Ishikawa (cell line): ENCODE data around the gene NOTCH3.

Experiments used
- CEBPB ChIP-seq: IDR thresholded peaks from 2 replicates; pipeline ENCODE4 v1.6.1; 2012
- CREB1 ChIP-seq: IDR thresholded peaks from 2 replicates; pipeline ENCODE4 v1.6.1; 2012; ENCODE audit warnings: low read depth
- EGR1 ChIP-seq: IDR thresholded peaks from 2 replicates; pipeline ENCODE4 v1.6.1; 2012
- EP300 ChIP-seq: IDR thresholded peaks from 2 replicates; pipeline ENCODE4 v1.6.1; 2012; ENCODE audit warnings: borderline replicate concordance
- FOXM1 ChIP-seq: IDR thresholded peaks from 2 replicates; pipeline ENCODE4 v1.6.1; 2012; ENCODE audit warnings: low read depth, borderline replicate concordance
- MAX ChIP-seq: IDR thresholded peaks from 2 replicates; pipeline ENCODE4 v1.6.1; 2012
- NFIC ChIP-seq: IDR thresholded peaks from 2 replicates; pipeline ENCODE4 v1.6.1; 2012
- RAD21 ChIP-seq: IDR thresholded peaks from 2 replicates; pipeline ENCODE4 v1.6.1; 2012; ENCODE audit warnings: low read depth
- REST ChIP-seq: IDR thresholded peaks from 2 replicates; pipeline ENCODE4 v1.6.1; 2012; ENCODE audit warnings: low read depth, mild to moderate bottlenecking
- TAF1 ChIP-seq: IDR thresholded peaks from 2 replicates; pipeline ENCODE4 v1.6.1; 2012; ENCODE audit warnings: low read depth, mild to moderate bottlenecking
- TCF12 ChIP-seq: IDR thresholded peaks from 2 replicates; pipeline ENCODE4 v1.6.1; 2012; ENCODE audit warnings: low read depth
- TEAD4 ChIP-seq: IDR thresholded peaks from 2 replicates; pipeline ENCODE4 v1.6.1; 2012
- USF1 ChIP-seq: IDR thresholded peaks from 2 replicates; pipeline ENCODE4 v1.6.1; 2012
- YY1 ChIP-seq: IDR thresholded peaks from 2 replicates; pipeline ENCODE4 v1.6.1; 2012; ENCODE audit warnings: low read depth
- ZBTB7A ChIP-seq: IDR thresholded peaks from 2 replicates; pipeline ENCODE4 v1.6.1; 2012; ENCODE audit warnings: low read depth

NOTCH3 gene

GRCh38 chr19:15147090-15147489 is 53.7 kb downstream of the NOTCH3 start:
- TF ChIP-seq CEBPB (no peak), EP300 (no peak), REST (no peak), USF1 (no peak), YY1 (no peak), NFIC (no peak), CREB1 (no peak), RAD21 (no peak), TAF1 (no peak), ZBTB7A (no peak), MAX (no peak), EGR1 (no peak)

GRCh38 chr19:15144046-15144646 is 56.6 kb downstream of the NOTCH3 start:
- TF ChIP-seq CEBPB, result no peak
- no peak for TF ChIP-seq TEAD4
- no peak for TF ChIP-seq MAX
- no peak for TF ChIP-seq EP300
- TF ChIP-seq ZBTB7A, result no peak
- no peak for TF ChIP-seq YY1
- TF ChIP-seq TCF12, result no peak
- no peak for TF ChIP-seq EGR1
- no peak for TF ChIP-seq REST
- TF ChIP-seq CREB1, result no peak
- TF ChIP-seq USF1, result no peak
- TF ChIP-seq TAF1, result no peak
- TF ChIP-seq RAD21, result no peak
- no peak for TF ChIP-seq FOXM1
- TF ChIP-seq NFIC, result no peak

- TF ChIP-seq REST, result no peak
- TF ChIP-seq YY1, result no peak
- TF ChIP-seq TCF12, result no peak
- TF ChIP-seq MAX, result no peak
- no peak for TF ChIP-seq ZBTB7A
- TF ChIP-seq RAD21, result no peak
- no peak for TF ChIP-seq TAF1
- no peak for TF ChIP-seq NFIC
- TF ChIP-seq TEAD4, result no peak
- TF ChIP-seq CEBPB, result no peak
- no peak for TF ChIP-seq USF1
- TF ChIP-seq CREB1, result no peak
These were observed 58.5 kb downstream of the NOTCH3 start for GRCh38 chr19:15142313-15142712.

- TF ChIP-seq CREB1 (no peak), NFIC (no peak), TAF1 (no peak), ZBTB7A (no peak), FOXM1 (no peak), USF1 (no peak), TCF12 (no peak), REST (no peak), EP300 (no peak), RAD21 (no peak), TEAD4 (no peak), YY1 (no peak), EGR1 (no peak), MAX (no peak), CEBPB (no peak)
These were observed 59.7 kb downstream of the NOTCH3 start for GRCh38 chr19:15141143-15141542.
